ENCODE measurements around the gene HEBP1.

HEBP1 gene

DNA sequence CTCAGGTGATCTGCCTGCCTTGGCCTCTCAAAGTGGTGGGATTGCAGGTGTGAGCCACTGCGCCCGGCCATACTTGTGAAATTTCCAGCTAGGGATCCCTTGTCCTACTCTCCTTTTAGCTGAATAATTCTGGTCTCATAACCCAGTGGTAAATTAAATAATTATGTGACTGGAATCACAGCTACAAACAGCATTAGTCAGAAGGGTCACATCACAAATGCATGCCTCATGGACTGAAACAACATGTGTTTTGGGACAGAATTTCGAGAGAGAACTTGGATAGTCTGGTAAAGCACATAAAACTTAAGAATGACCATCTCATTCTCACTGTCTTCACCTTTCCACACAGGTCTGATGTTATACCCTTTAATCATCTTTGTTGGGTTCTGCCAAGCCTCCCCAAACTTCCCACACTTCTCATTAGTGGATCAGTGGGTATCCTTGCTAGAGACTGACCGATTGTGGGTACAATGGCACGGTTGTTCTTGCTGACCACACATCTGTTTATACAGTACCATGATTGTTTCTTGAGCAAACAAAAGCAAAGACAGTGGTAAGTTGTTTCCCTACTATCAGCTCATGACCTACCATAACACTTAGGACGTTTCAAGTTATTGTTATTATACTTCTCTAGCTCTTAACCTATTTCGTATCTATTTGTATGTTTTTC lies 53.2 kb downstream of the HEBP1 start:
- DNase-seq = no peak

DNA sequence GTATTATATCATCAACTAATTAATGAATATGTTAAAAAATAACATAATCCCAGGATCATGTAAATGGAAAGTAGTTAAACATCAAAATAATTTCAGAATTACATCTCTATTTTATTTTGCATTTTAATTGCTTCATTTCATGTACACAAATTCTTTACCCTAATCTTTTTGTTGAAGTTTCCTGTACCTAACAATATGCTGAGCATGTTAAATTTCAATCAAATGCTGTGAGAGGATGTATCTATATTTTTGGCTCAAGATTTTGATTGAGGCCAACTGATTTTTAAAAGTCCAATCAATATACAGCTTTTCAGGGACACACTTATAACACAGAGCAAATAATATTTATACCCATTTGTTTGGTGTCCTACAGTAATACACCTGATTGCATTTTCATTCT lies 54.5 kb downstream of the HEBP1 start:
- DNase-seq = no peak

- DNase-seq = no peak
These were observed 56.3 kb downstream of the HEBP1 start for GRCh38 chr12:12943586-12944260.

- no peak for DNase-seq
These were observed 58.4 kb downstream of the HEBP1 start for GRCh38 chr12:12941450-12942350.

DNA sequence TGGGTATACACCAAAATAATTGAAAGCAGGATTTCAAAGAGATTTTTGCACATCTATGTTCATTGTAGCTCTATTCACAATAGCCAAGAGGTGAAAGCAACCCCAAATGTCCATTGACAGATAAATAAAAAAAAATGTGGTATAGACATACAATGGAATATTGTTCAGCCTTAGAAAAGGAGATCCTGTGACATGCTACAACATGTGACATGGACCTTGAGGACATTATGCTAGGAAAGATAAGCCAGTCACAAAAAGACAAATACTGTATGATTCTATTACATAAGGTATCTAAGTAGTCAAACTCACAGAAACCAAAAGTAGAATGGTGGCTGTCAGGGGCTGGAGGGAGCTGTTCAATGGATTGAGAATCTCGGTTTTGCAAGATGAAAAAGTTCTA lies 60.2 kb downstream of the HEBP1 start:
- no peak for DNase-seq

DNA sequence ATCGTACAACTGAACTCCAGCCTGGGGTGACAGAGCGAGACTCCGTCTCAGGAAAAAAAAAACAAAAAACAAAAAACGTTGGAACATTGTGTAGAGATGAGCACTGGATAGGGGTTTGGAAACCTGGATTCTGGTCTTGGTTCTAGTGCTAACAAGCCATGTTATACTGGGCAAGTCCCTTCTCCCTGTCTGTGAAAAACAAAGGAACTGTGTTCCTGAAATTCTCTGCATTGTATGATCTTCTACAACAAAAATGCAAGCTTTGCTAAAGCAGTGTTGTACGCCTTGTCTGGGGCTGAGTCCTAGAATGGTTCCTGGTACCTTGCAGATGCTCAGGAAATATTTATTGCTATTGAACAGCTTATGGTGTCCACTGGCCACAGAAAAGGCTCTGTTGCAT lies 61.5 kb downstream of the HEBP1 start:
- no peak for DNase-seq

DNA sequence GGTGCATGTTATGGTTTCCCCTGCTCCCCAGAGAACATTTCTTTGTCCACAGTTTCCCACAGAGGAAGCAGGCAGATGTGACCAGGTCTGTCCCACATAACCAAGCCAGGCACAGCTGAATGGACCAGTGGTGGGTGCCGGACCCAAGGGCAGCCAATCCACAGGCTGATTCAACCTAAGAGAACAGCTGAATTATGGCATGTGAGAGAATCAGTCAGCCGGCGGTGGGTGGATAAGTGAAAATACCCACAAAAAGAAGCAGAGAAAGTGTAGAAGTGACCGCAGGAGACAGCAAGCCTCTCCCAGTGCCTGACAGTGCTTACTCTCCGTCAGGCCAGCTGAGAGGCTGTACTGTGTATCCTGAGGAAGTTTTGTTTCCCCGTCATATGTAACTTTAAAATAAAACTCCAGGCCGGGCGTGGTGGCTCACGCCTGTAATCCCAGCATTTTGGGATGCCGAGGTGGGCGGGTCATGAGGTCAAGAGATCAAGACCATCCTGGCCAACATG lies 63.0 kb downstream of the HEBP1 start:
- DNase-seq = no peak

- no peak for DNase-seq
These were observed 65.5 kb downstream of the HEBP1 start for GRCh38 chr12:12934556-12934955.

GRCh38 chr12:12933742-12934141 lies 66.3 kb downstream of the HEBP1 start:
- no peak for DNase-seq

- DNase-seq = no peak
These were observed 69.3 kb downstream of the HEBP1 start for GRCh38 chr12:12930633-12931219.

GRCh38 chr12:12929696-12930095 lies 70.4 kb downstream of the HEBP1 start:
- no peak for DNase-seq

- DNase-seq = peak; percentile 65 to 70
These were observed 72.6 kb downstream of the HEBP1 start for GRCh38 chr12:12927211-12928079.

DNA sequence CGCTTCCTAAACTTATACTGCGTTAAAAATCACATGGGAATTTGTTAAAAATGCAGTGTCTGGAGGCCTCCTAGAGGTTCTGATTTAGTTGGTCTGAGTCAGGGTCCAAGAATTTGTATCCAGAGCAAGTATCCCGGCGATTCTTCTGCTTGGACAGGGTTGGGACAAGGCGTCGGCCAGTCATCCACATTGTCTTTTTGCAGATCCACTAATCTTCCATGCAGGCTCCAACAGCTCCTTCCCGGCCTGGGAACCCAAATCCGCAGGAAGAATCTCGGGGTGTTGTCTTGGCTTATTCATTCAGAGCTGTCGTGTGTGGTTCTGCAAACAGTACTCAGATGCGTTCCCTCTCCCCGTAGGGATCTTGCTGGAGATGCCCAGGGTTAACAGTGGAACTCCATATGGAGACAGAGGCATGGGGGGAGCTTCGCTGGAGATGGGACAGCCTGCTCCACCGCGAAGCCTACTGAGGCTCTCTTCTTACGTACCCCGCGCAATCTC lies 73.4 kb downstream of the HEBP1 start:
- no peak for DNase-seq

GRCh38 chr12:12925388-12925787 lies 74.7 kb downstream of the HEBP1 start:
- DNase-seq = no peak

Data from CD4-positive, alpha-beta T cell treated with Interleukin-4 for 1 hour (primary cell).